ENCODE results near the gene TPM3. TPM values are rescaled to one million over a fixed set of nuclear protein-coding genes. Genes with fewer than 3 reads are reported as not detected.

TPM3 gene
- polyA plus RNA-seq, 1 donor from 2014 or later, result 356 TPM

GRCh38 chr1:154155251-154155650 lies 36.6 kb downstream of the TPM3 start:
- Histone ChIP-seq H3K9me3 (ENCODE audit: low read length) (no peaks in the 10 kb centered on the region), H4K20me1 (ENCODE audit: insufficient read depth) (no peaks in the 10 kb centered on the region), H3K36me3 (ENCODE audit: insufficient read depth, low read length) (peaks cover 18% of the 10 kb centered on the region), H3F3A (ENCODE audit: insufficient read depth, low read length, poor library complexity, severe bottlenecking) (no peaks in the 10 kb centered on the region), H3K4me3 (ENCODE audit: low read length) (no peak overlapping the region), H3K9me2 (ENCODE audit: insufficient read depth, low read length) (no peaks in the 10 kb centered on the region), H3K4me2 (ENCODE audit: low read length) (no peak overlapping the region), H3K27ac (ENCODE audit: low read length) (no peak overlapping the region), H3K27me3 (ENCODE audit: insufficient read depth, low read depth, low read length) (no peaks in the 10 kb centered on the region), H3K79me2 (replicated peaks; ENCODE audit: insufficient read depth, low read length) (no peaks in the 10 kb centered on the region), H2AFZ (ENCODE audit: low read depth, low read length) (no peak overlapping the region), H3K9ac (ENCODE audit: low read length) (no peak overlapping the region)
- no peak for TF ChIP-seq CTCF (IDR thresholded peaks at IDR 0.05; ENCODE audit: poor library complexity, severe bottlenecking)
- no peak for TF ChIP-seq RAD21 (conservative IDR thresholded peaks at IDR 0.05)
- no peak for TF ChIP-seq MXI1 (conservative IDR thresholded peaks at IDR 0.05; ENCODE audit: poor library complexity, severe bottlenecking)
- TF ChIP-seq SMC3 (conservative IDR thresholded peaks at IDR 0.05; ENCODE audit: poor library complexity), result no peak
- no peak for TF ChIP-seq POLR2AphosphoS5 (IDR thresholded peaks at IDR 0.05)
- TF ChIP-seq EZH2 (IDR thresholded peaks at IDR 0.05; ENCODE audit: borderline replicate concordance, insufficient read depth, low read length, poor library complexity, severe bottlenecking), result no peak

DNA sequence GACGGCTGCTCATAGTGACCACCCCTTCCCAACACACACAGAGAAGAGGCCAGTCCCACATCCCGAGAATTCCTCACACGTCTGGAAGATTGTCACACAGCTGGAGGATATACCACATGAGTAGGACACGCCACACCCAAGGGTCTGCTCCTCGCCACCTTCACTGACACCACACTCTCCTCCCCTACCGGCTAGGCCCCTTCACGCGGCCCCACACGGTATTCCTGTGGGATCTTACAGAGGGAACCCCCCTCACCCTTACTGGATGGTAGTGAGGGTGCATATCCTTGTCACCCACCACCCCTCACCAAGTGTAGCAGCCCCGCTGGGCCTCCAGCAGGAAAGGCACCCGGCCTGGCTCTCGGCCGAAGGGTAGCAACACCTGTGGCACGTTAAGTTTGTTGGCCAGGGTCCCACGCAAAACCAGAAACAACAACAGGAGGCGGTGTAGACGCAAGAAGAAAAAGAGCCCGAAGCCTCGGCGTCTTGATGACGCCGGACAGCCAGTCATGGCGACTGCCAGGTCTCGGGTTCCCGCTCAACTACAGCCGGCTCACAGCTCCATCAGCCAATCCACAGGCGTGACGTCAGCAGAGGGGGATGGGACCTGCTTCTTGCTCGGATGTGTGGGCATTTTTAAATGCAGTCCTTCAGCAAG lies 37.2 kb downstream of the TPM3 start, which contains the start of gene NUP210L:
TSS of gene NUP210L (minus strand) at position 540 of the 658 bp plus-strand sequence.
- Histone ChIP-seq H3K79me2 (replicated peaks; ENCODE audit: insufficient read depth, low read length) (no peaks in the 10 kb centered on the region), H3K36me3 (ENCODE audit: insufficient read depth, low read length) (peaks cover 15% of the 10 kb centered on the region), H3K9ac (ENCODE audit: low read length) (no peak within 1 kb of the TSS), H3K27me3 (ENCODE audit: insufficient read depth, low read depth, low read length) (no peaks in the 10 kb centered on the region), H3K9me2 (ENCODE audit: insufficient read depth, low read length) (no peaks in the 10 kb centered on the region), H3K27ac (ENCODE audit: low read length) (no peak within 1 kb of the TSS), H2AFZ (ENCODE audit: low read depth, low read length) (no peak within 1 kb of the TSS), H3F3A (ENCODE audit: insufficient read depth, low read length, poor library complexity, severe bottlenecking) (no peaks in the 10 kb centered on the region), H3K9me3 (ENCODE audit: low read length) (no peaks in the 10 kb centered on the region), H3K4me3 (ENCODE audit: low read length) (no peak within 1 kb of the TSS), H3K4me2 (ENCODE audit: low read length) (no peak within 1 kb of the TSS), H4K20me1 (ENCODE audit: insufficient read depth) (no peaks in the 10 kb centered on the region)
- TF ChIP-seq CTCF (IDR thresholded peaks at IDR 0.05; ENCODE audit: poor library complexity, severe bottlenecking) (no peak), EZH2 (IDR thresholded peaks at IDR 0.05; ENCODE audit: borderline replicate concordance, insufficient read depth, low read length, poor library complexity, severe bottlenecking) (no peak), MXI1 (conservative IDR thresholded peaks at IDR 0.05; ENCODE audit: poor library complexity, severe bottlenecking) (no peak), POLR2AphosphoS5 (IDR thresholded peaks at IDR 0.05) (no peak), EP300 (conservative IDR thresholded peaks at IDR 0.05; ENCODE audit: poor library complexity, severe bottlenecking) (no peak), SMC3 (conservative IDR thresholded peaks at IDR 0.05; ENCODE audit: poor library complexity) (no peak), TAF1 (IDR thresholded peaks at IDR 0.05; ENCODE audit: low read depth) (no peak), RAD21 (conservative IDR thresholded peaks at IDR 0.05) (no peak)
- TF ChIP-seq, protein P1, sequence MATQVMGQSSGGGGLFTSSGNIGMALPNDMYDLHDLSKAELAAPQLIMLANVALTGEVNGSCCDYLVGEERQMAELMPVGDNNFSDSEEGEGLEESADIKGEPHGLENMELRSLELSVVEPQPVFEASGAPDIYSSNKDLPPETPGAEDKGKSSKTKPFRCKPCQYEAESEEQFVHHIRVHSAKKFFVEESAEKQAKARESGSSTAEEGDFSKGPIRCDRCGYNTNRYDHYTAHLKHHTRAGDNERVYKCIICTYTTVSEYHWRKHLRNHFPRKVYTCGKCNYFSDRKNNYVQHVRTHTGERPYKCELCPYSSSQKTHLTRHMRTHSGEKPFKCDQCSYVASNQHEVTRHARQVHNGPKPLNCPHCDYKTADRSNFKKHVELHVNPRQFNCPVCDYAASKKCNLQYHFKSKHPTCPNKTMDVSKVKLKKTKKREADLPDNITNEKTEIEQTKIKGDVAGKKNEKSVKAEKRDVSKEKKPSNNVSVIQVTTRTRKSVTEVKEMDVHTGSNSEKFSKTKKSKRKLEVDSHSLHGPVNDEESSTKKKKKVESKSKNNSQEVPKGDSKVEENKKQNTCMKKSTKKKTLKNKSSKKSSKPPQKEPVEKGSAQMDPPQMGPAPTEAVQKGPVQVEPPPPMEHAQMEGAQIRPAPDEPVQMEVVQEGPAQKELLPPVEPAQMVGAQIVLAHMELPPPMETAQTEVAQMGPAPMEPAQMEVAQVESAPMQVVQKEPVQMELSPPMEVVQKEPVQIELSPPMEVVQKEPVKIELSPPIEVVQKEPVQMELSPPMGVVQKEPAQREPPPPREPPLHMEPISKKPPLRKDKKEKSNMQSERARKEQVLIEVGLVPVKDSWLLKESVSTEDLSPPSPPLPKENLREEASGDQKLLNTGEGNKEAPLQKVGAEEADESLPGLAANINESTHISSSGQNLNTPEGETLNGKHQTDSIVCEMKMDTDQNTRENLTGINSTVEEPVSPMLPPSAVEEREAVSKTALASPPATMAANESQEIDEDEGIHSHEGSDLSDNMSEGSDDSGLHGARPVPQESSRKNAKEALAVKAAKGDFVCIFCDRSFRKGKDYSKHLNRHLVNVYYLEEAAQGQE (IDR thresholded peaks at IDR 0.05; ENCODE audit: borderline replicate concordance), result no peak
